Measurements from ENCODE around the gene ACP3.
A peak's percentile ranks its signal among the peaks of the same experiment; 100 is the strongest.

The ACP3 gene

GRCh38 chr3:132321304-132321703 lies 4.1 kb downstream of the ACP3 start:
- no peak for DNase-seq

DNA sequence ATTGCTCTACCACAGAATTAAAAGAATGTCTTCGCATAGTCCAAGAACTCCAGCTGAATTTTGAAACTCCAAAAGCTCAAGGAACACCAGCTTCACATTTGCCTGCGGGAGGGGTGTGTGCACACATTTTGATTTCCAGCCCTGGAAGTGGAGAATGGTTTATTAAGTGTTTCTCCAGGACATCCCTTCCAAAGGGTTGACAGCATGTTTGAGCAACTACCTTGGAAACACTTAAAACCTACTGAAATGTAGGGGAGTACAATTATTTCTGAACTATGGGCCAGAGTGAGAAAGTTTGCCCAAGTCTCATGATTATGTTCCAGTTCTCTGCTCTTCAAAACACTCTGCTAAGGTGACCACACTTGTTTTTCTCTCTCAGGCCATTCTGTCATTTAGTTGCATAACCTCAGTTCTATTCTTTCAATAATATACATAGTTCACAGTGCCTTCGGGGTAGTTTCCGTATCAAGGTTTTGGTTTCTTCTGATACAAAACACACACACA lies 7.9 kb downstream of the ACP3 start:
- no peak for DNase-seq

GRCh38 chr3:132325634-132326033 lies 8.4 kb downstream of the ACP3 start:
- no peak for DNase-seq

DNA sequence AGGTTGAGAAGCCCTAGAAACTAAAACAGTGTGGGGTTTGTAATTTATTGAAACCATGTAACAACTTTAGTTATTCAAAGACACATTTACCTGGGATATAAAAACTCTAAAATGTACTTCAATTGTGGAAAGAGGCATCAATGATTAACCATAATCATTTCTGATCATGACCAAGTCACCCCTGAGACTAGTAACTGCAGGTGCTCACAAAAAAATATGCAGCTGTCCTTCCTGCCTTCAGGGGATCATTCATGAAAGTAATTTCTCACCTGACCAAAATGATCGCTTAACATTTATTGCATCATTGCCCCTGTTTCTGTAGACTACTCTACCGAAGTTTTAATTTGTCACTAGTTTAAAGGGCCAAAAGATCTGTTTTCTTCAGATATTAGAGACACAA lies 9.0 kb downstream of the ACP3 start:
- no peak for DNase-seq

DNA sequence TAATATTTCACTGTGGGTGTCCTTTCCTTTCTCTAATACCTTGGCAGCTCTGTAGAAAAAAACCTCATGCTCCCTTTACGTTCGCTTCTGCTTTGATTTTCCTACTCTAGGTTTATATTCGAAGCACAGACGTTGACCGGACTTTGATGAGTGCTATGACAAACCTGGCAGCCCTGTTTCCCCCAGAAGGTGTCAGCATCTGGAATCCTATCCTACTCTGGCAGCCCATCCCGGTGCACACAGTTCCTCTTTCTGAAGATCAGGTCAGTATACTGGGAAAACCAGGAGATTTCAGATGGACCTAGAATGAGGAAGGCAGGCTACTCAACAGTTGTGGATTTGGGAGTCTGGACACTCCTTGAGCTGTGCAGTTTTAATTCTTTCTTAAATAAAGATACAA lies 14.9 kb downstream of the ACP3 start:
- no peak for DNase-seq

- DNase-seq: no peak
Measured at GRCh38 chr3:132332508-132332907, 15.3 kb downstream of the ACP3 start.

- DNase-seq: no peak
Measured at GRCh38 chr3:132341746-132342145, 24.5 kb downstream of the ACP3 start.

GRCh38 chr3:132342183-132342582 lies 25.0 kb downstream of the ACP3 start:
- no peak for DNase-seq

DNA sequence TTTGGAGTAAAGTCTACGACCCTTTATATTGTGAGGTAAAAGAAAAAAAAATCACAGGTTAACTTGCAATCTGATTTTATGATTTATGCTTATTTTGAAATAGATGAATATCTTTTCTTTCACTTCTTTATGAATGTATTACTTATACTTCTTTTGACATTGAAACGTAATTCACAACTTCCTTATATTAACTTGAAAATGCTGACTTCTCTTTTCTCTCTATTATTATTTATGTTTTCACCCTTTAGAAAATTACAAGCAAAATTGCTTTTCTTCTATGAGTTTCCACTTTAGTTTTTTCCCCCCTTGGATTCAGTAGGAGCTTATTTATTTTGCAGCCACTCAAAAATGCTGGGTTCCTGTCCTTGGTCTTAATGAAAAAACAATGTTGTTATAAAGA lies 25.4 kb downstream of the ACP3 start:
- no peak for DNase-seq

GRCh38 chr3:132343018-132343612 lies 25.9 kb downstream of the ACP3 start:
- DNase-seq: no peak

DNA sequence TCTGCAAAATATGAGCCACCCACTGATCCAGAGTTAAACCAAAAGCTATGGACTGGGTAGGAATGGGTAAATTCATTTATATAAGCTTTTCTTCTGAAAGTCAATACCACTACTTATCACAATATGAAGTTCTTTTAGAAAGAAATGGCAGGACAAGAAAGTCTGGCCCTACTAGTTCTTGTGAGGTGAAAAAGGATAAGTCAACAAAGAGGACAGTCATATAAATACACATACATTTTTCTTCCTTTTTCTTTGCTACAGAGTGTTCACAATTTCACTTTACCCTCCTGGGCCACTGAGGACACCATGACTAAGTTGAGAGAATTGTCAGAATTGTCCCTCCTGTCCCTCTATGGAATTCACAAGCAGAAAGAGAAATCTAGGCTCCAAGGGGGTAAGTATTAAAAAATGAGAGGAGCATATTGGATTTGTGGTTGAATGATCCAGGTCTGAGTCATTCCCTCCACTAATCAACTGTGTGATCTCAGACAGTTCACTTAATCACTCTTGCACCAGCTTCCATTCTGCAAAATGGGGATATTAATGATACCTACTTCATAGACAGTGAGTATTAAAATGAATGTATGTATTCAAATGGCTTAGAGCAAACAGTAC lies 27.6 kb downstream of the ACP3 start:
- DNase-seq: no peak

DNA sequence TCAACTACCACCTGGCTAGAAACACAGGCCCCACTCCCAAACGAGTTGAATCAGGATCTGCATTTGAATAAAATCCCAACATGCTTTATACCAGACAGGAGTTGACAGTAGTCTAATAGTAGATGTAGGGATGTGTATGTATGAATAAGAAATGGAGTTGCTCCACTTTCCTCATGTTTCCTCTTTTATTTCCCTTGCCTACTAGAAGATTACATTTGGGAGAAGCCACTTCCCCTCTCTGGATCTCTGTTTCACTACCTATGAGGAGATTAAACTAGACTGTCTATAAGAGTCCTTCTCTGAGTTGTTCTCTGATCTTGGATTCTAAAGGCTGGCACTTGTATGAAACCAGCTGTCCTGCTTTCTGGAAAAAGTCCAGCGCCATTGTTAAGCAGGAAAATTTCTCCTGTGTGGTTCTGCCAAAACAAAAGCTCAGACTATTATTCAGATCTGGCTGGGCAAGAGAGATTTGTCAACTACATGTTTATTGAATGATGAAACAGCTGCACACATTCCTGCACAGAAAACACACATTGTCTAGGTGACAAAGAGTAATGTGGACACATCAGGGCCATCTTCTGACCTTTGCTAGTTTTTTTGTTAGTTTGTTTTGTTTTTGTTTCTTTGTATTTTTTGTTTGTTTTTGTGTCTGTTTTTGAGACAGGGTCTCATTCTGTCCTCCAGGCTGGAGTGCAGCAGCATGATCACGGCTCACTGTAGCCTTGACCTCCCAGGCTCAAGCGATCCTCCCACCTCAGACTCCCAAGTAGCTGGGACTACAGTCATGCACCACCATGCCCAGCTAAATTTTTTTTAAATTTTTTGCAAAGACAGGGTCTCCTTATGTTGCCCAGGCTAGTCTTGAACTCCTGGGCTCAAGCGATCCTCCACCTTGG lies 29.9 kb downstream of the ACP3 start:
- no peak for DNase-seq

DNA sequence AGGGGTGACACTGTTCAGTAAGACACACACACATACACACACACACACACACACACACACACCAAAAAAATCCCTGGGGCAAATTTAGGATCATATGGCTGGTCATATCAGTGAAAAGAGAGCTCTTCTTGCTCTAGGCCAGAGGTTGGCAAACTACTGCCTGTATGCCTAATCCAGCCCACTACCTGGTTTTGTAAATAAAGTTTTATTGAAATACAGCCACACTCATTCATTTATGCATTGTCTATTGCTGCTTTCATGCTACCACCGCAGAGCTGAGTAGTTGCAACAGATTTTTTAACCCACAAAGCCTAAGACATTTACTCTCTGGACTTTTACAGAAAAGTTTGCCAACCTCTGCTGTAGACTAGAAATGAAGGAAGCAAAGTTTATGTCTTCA lies 30.6 kb downstream of the ACP3 start:
- DNase-seq: no peak

DNA sequence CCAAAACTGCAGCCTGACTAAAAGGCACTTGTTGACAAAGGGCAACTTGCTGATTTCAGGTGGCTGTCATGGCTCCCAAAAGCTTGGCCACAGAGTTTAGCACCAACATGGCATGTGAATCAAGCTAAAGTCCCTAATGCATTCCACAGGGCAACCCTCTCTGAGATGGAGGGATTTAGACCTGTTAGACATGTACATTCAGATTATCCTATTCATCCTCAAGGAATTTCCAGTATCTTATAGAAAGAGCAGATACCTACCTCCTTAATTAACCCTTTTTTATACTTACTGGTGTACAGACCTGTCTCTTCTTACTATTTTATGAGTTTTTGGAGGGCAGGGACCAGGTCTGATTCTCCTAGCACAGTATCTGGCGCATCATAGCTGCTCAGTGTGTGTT lies 31.3 kb downstream of the ACP3 start:
- DNase-seq: no peak

GRCh38 chr3:132350814-132351213 lies 33.6 kb downstream of the ACP3 start:
- DNase-seq: no peak

- DNase-seq: no peak
Measured at GRCh38 chr3:132351222-132351806, 34.1 kb downstream of the ACP3 start.

DNA sequence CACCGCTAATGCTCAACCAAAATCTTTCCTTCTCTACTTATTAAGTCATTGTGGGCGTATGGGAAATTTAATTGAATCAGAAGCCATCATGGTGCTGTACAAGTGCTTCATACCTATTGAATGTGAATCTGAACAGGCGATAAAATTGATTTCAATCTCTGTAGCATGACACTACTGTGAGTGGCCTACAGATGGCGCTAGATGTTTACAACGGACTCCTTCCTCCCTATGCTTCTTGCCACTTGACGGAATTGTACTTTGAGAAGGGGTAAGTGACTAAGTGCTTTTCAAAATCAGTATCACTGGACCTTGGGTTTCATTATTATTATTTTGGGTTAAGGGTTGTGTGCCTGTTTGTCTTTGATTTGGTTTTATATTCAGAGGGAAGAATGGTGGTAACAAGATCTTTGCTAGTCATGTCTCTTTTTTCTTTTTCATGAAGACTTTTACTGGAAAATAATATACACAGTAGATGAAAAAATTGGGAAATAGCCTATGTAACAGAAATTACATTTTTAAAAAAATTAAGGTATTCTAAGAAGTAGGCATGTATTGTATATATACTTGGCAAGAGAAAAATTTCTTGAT lies 35.4 kb downstream of the ACP3 start:
- peak; percentile 44 for DNase-seq

GRCh38 chr3:132354916-132355702 lies 37.9 kb downstream of the ACP3 start:
- no peak for DNase-seq

- no peak for DNase-seq
Measured at GRCh38 chr3:132356568-132356967, 39.4 kb downstream of the ACP3 start.

DNA sequence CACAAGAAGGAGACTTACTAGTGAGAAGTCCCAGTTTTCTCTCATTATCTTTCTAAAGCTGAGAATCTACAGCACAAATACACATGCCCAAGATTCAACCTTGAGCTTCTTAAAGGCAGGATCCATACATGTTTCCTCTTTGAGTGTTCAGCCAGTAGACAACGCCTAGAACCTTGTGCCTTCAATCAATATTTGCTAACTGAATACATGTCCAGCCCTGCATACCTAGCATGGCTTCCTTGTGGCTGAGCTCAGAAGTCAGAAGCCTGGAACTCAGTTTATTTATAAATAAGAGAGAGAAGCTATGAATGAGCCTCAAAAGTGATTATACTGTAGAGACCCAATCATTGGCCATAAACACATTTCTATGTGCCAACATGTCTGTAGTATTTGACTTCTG lies 43.5 kb downstream of the ACP3 start:
- no peak for DNase-seq

DNA sequence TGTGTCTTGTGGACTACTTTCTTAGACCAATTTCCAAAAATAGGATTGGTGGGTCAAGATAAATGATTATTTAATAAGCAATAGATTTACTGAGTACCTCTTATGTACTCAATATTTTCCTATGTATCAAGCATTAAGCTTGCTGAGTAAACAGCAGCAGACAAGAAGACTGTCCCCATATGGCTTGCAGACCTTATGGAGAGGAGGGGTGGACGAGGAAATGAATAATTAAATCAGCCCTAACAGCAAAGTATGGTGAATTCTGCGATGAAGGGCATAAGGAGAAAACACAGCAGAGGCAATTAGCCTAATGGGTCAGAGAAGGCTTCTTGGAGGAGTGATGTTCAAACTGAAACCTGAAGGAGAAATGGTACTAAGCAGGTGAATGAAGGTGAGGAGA lies 45.1 kb downstream of the ACP3 start:
- no peak for DNase-seq

- no peak for DNase-seq
Measured at GRCh38 chr3:132368515-132368914, 51.3 kb downstream of the ACP3 start.
